ENCODE data around the gene SNX13.
A peak's percentile ranks its signal among the peaks of the same experiment; 100 is the strongest.

SNX13 gene

GRCh38 chr7:17940302-17940883 is at the start of gene SNX13:
Gene SNX13 (minus strand): TSS chr7:17940494. CDS start chr7:17940295, 199 bp downstream.
- DNase-seq = peak; percentile 89 to 92

- DNase-seq = no peak
Measured at GRCh38 chr7:17989546-17989945, 49.3 kb upstream of the SNX13 start.

- no peak for DNase-seq
Measured at GRCh38 chr7:17988858-17989257, 48.6 kb upstream of the SNX13 start.

GRCh38 chr7:17988141-17988540 is 47.8 kb upstream of the SNX13 start:
- no peak for DNase-seq

- no peak for DNase-seq
Measured at GRCh38 chr7:17986851-17987250, 46.6 kb upstream of the SNX13 start.

GRCh38 chr7:17985473-17986239 is 45.4 kb upstream of the SNX13 start:
- no peak for DNase-seq

- no peak for DNase-seq
Measured at GRCh38 chr7:17984288-17984687, 44.0 kb upstream of the SNX13 start.

- DNase-seq = no peak
Measured at GRCh38 chr7:17983221-17984062, 43.1 kb upstream of the SNX13 start.

- DNase-seq = no peak
Measured at GRCh38 chr7:17976952-17977351, 36.7 kb upstream of the SNX13 start.

GRCh38 chr7:17971411-17971810 is 31.1 kb upstream of the SNX13 start:
- DNase-seq = no peak

GRCh38 chr7:17968791-17969715 is 28.8 kb upstream of the SNX13 start:
- DNase-seq = no peak

GRCh38 chr7:17966706-17967105 is 26.4 kb upstream of the SNX13 start:
- no peak for DNase-seq

- no peak for DNase-seq
Measured at GRCh38 chr7:17965603-17966002, 25.3 kb upstream of the SNX13 start.

- no peak for DNase-seq
Measured at GRCh38 chr7:17963281-17963680, 23.0 kb upstream of the SNX13 start.

- no peak for DNase-seq
Measured at GRCh38 chr7:17962652-17963051, 22.4 kb upstream of the SNX13 start.

GRCh38 chr7:17957871-17958270 is 17.6 kb upstream of the SNX13 start:
- no peak for DNase-seq

- DNase-seq = peak; percentile 27 to 49
Measured at GRCh38 chr7:17952387-17952786, 12.1 kb upstream of the SNX13 start.

- no peak for DNase-seq
Measured at GRCh38 chr7:17951742-17952254, 11.5 kb upstream of the SNX13 start.

GRCh38 chr7:17948526-17949238 is 8.4 kb upstream of the SNX13 start:
- no peak for DNase-seq

GRCh38 chr7:17947620-17948019 is 7.3 kb upstream of the SNX13 start:
- no peak for DNase-seq

- DNase-seq = no peak
Measured at GRCh38 chr7:17946591-17946990, 6.3 kb upstream of the SNX13 start.

- DNase-seq = no peak
Measured at GRCh38 chr7:17944720-17945119, 4.4 kb upstream of the SNX13 start.

Measured in activated T-cell treated with anti-CD3 and anti-CD28 coated beads, Interleukin-2, amount 50 U/mL, for 48 hours (primary cell).